Bone marrow (tissue), 2 donors: ENCODE measurements around the gene SLC11A2.
A peak's percentile ranks its signal among the peaks of the same experiment; 100 is the strongest.

Experiments used
- DNase-seq, 2 donors: peaks; one replicate each; lab custom pipeline; 2025; lab: John Stamatoyannopoulos, UW

SLC11A2 gene

GRCh38 chr12:51025836-51026638 lies at the start of gene SLC11A2:
TSS of gene SLC11A2 (minus strand) at chr12:51026384. CDS start at chr12:51010728, 15,656 bp downstream.
- DNase-seq = peak; percentile 75 to 85

GRCh38 chr12:51075390-51075789 lies 49.2 kb upstream of the SLC11A2 start:
- DNase-seq = no peak

DNA sequence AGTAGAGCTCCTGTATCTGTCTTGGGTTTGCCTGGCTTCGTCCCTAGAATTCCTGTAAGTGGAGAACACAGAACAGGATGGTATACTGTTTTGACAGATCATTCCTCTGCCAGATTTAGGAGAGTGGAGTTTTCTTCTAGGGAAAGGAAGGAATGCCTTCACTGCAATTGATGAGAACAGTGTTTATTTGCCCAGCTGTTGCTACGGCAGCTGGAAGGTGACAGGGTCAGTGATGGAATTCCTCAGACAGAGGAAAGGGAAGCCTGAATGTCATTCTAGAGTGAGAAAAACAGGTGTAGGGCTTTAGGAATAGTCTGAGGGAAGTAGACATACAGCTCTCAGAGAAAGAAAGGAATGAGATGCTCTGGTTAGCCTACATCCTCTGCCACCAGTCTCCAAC lies 45.5 kb upstream of the SLC11A2 start:
- no peak for DNase-seq

DNA sequence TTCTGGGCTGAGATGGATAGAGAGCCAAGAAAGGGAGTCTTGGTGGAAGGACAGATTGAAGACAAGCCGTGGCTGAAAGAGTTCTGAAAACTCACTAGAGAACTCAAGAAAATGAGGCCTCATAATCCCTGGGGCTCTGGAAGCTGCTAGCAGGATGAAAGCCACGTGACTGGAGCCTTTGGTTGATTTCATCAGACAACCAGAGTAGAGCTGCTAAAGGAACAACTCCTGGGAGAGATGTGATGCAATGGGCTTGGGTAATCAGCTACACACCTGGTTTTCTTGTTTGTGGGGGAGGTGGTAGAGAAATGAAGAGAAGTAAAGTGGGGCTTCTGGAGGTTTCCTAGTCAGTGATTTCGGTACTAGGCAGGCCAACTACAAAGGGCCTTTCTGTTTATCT lies 43.8 kb upstream of the SLC11A2 start:
- no peak for DNase-seq

DNA sequence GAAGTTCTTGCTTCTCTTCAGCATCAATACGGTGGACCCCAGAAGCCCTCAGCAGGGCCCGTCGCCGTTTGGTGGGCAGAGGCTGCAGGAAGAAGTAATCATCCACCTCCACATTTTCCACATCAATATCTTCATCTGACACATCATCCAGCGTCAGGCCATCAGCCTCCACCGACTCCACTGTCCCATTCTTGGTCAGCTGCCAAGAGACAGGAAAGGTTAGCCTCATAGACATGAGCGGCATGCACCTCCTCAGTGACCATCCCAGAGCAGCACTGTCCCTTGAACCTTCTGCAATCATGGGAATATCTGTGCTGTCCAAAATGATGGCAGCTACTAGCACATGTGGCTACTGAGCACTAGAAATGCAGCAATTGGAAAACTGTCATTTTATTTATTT lies 41.6 kb upstream of the SLC11A2 start:
- no peak for DNase-seq

DNA sequence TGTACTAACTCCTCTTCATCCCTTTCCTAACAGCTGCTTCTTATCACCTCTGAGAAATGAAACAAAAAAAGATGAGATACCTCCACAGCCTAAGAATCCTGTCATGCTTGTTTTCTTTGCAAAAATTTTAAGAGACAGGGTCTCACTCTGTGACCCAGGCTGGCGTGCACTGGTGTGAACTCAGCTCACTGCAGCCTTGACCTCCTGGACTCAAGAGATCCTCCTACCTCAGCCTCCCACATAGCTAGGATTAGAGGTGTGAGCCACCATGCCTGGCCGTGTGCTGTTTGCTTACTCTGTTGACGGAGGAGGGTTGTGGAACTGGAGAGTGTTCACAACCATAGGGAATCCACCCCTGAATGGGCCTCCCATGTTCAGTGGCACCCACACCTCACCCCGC lies 41.0 kb upstream of the SLC11A2 start:
- DNase-seq = no peak

GRCh38 chr12:51065530-51065929 lies 39.3 kb upstream of the SLC11A2 start:
- no peak for DNase-seq

- no peak for DNase-seq
Measured at GRCh38 chr12:51062631-51063397, 36.6 kb upstream of the SLC11A2 start.

DNA sequence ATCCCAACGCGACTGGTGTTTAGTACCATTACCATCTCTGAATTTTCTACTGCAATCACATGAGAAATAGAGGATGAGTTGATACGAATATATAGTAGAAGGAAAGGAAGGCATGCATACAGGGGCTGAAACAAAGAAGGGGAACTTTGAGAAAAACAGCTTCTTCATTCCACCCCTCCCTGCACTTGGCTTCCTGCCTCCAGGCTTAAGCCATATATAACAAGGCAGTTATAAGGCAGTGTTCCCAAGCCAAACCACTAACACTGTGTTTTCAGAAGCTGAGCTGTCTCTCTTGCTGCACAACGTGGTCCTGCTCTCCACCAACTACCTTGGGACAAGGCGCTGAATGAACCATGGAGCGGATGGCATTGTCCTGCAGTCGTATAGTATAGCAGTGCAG lies 32.9 kb upstream of the SLC11A2 start:
- no peak for DNase-seq

DNA sequence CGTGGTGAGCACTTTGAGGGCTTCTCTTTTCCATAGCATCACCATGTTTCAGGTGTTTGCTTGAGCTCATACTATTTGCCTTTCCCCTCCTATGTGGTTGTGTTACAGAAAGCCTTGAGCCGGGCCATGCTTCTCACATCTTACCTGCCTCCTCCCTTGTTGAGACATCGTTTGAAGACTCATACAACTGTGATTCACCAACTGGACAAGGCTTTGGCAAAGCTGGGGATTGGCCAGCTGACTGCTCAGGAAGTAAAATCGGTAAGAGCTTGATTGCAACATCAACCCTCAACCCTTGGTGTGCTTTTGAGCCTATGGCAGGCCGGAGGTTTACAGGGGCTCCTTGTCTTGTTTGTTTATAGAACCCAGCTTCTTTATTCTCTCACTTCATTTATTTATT lies 30.1 kb upstream of the SLC11A2 start:
- peak in 1 of 2 donors; percentile 2 for DNase-seq

- no peak for DNase-seq
Measured at GRCh38 chr12:51055060-51055459, 28.9 kb upstream of the SLC11A2 start.

- no peak for DNase-seq
Measured at GRCh38 chr12:51051787-51052186, 25.6 kb upstream of the SLC11A2 start.

DNA sequence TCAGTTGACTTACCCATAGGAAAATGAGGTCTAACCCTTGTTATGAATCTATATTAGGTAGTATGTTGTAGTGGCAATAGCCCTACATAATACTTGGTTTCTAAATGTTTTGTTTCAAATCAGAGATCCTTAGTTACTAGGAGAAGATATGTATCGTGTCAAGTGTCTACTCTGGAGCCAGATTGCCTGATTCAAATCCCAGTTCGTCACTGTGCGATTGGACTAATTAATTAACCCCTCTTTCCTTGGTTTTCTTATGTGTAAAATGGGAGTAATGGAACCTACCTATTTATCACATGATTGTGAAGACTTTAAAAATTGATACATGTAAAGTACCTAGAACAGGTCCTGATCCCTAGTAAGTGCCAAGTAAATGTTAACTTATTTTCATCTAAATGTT lies 23.3 kb upstream of the SLC11A2 start:
- DNase-seq = no peak

- DNase-seq = no peak
Measured at GRCh38 chr12:51048661-51049251, 22.6 kb upstream of the SLC11A2 start.

GRCh38 chr12:51047655-51048540 lies 21.7 kb upstream of the SLC11A2 start, which contains the start of gene LETMD1:
TSS of gene LETMD1 (plus strand) at chr12:51048327. CDS start at chr12:51048357, 30 bp downstream.
- DNase-seq = peak; percentile 94 to 98

DNA sequence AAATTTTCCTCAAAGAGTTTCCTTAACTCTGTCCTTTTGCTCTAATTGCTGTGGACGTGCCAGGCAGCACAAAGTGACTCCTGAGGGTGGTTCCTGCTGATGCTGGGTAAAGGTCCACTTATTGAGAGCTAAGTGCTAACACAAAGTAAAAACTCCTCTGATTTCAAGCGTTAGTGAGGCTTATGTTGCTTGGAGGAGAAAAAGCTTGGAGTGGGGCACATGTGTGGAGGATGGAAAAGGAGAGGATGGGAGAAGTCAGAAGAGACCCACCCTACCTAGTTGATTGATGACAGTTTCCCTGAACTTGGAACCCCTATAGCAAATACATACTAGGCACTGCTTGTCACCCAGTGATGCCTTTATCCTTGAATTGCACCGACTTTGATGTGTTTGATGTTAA lies 10.1 kb upstream of the SLC11A2 start:
- no peak for DNase-seq

- DNase-seq = no peak
Measured at GRCh38 chr12:51033457-51034089, 7.4 kb upstream of the SLC11A2 start.

DNA sequence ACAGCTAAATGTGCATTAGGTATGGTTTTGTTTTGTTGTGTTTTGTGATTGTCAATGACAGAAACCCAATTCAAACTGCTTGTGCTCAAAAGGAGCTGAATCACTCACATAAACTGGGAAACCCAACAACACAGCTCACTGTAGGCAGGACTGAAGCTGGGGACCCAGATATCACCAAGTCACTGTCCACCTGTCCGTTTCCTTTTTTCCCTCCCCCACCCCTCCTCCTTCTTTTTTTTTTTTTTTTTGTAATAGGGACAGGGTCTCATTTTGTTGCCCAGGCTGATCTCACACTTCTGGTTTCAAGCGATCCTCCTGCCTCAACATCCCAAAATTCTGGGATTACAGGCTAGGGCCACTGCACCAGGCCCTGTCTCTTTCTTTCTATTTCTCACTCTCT lies 6.9 kb upstream of the SLC11A2 start:
- no peak for DNase-seq

DNA sequence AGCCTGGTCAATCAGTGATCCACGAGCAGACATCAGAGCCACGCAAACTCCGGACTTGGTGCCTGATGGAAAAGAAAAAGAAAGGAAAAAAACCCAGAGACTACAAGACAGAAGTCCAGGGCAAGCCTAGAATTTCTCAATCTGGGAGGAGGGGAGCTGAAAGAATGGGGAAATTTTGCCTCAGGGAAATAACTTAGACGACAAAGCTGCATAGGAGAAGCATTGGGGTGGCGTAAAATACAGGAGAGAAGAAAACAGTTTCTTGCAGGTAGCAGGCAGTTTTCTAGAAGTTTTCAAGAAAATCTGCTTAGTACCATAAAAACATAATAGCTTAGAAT lies 2.6 kb upstream of the SLC11A2 start:
- no peak for DNase-seq

GRCh38 chr12:51028126-51028812 lies 2.1 kb upstream of the SLC11A2 start:
- peak in 1 of 2 donors; percentile 61 for DNase-seq

GRCh38 chr12:51027342-51027835 lies 1.2 kb upstream of the SLC11A2 start:
- no peak for DNase-seq
